Measurements from ENCODE around the gene IGF2R.

IGF2R gene

GRCh38 chr6:160030103-160030502 lies 61.2 kb downstream of the IGF2R start:
- peak; percentile 69 for TF ChIP-seq TEAD4 (IDR thresholded peaks at IDR 0.05)
- TF ChIP-seq EGR1 (IDR thresholded peaks at IDR 0.05): no peak
- peak; percentile 21; the same call in 1 of the 2 replicates for TF ChIP-seq NFIC (IDR thresholded peaks at IDR 0.05)

GRCh38 chr6:160031442-160031841 lies 62.6 kb downstream of the IGF2R start:
- TF ChIP-seq CREB1 (IDR thresholded peaks at IDR 0.05; ENCODE audit: low read depth) (no peak), ZBTB7A (IDR thresholded peaks at IDR 0.05; ENCODE audit: low read depth) (no peak), USF1 (IDR thresholded peaks at IDR 0.05) (no peak), EP300 (IDR thresholded peaks at IDR 0.05; ENCODE audit: borderline replicate concordance) (no peak), TCF12 (IDR thresholded peaks at IDR 0.05; ENCODE audit: low read depth) (no peak), REST (IDR thresholded peaks at IDR 0.05; ENCODE audit: low read depth) (no peak), EGR1 (IDR thresholded peaks at IDR 0.05) (no peak)

- TF ChIP-seq YY1 (IDR thresholded peaks at IDR 0.05; ENCODE audit: low read depth) (no peak), MAX (IDR thresholded peaks at IDR 0.05) (no peak), EGR1 (IDR thresholded peaks at IDR 0.05) (no peak), TEAD4 (IDR thresholded peaks at IDR 0.05) (no peak), RAD21 (IDR thresholded peaks at IDR 0.05; ENCODE audit: low read depth) (no peak), CEBPB (IDR thresholded peaks at IDR 0.05) (no peak), TAF1 (IDR thresholded peaks at IDR 0.05; ENCODE audit: low read depth) (no peak), ZBTB7A (IDR thresholded peaks at IDR 0.05; ENCODE audit: low read depth) (no peak), USF1 (IDR thresholded peaks at IDR 0.05) (no peak), REST (IDR thresholded peaks at IDR 0.05; ENCODE audit: low read depth) (no peak), CREB1 (IDR thresholded peaks at IDR 0.05; ENCODE audit: low read depth) (no peak), NFIC (IDR thresholded peaks at IDR 0.05) (no peak), TCF12 (IDR thresholded peaks at IDR 0.05; ENCODE audit: low read depth) (no peak), EP300 (IDR thresholded peaks at IDR 0.05; ENCODE audit: borderline replicate concordance) (no peak), FOXM1 (IDR thresholded peaks at IDR 0.05; ENCODE audit: borderline replicate concordance, low read depth) (no peak)
These were observed 63.0 kb downstream of the IGF2R start for GRCh38 chr6:160031871-160032270.

GRCh38 chr6:160032538-160032937 lies 63.7 kb downstream of the IGF2R start:
- TF ChIP-seq EGR1 (IDR thresholded peaks at IDR 0.05) (no peak), ZBTB7A (IDR thresholded peaks at IDR 0.05; ENCODE audit: low read depth) (no peak), NFIC (IDR thresholded peaks at IDR 0.05) (no peak), EP300 (IDR thresholded peaks at IDR 0.05; ENCODE audit: borderline replicate concordance) (no peak), TCF12 (IDR thresholded peaks at IDR 0.05; ENCODE audit: low read depth) (no peak), CEBPB (IDR thresholded peaks at IDR 0.05) (no peak), TEAD4 (IDR thresholded peaks at IDR 0.05) (no peak), YY1 (IDR thresholded peaks at IDR 0.05; ENCODE audit: low read depth) (no peak), RAD21 (IDR thresholded peaks at IDR 0.05; ENCODE audit: low read depth) (no peak), MAX (IDR thresholded peaks at IDR 0.05) (no peak), USF1 (IDR thresholded peaks at IDR 0.05) (no peak), FOXM1 (IDR thresholded peaks at IDR 0.05; ENCODE audit: borderline replicate concordance, low read depth) (no peak), REST (IDR thresholded peaks at IDR 0.05; ENCODE audit: low read depth) (no peak), CREB1 (IDR thresholded peaks at IDR 0.05; ENCODE audit: low read depth) (no peak), TAF1 (IDR thresholded peaks at IDR 0.05; ENCODE audit: low read depth) (no peak)

Data from Ishikawa (cell line).